SK-N-MC (cell line): ENCODE results near the gene DCAF8.

Experiments used
- EZH2 ChIP-seq: fragments of 200-600 bp; sonication (generic); IDR thresholded peaks from one replicate; pipeline ENCODE4 v1.6.1; 2017; ENCODE audit warnings: antibody characterized with exemption
- FOXP2 ChIP-seq: optimal IDR thresholded peaks from 2 replicates; pipeline ENCODE3; 2011; ENCODE audit warnings: mild to moderate bottlenecking, moderate library complexity; ENCODE audit not compliant: insufficient read depth; ENCODE audit errors: extremely low read length, control extremely low read depth
- POLR2AphosphoS5 ChIP-seq: IDR thresholded peaks from 2 replicates; pipeline ENCODE4 v1.6.1; 2012; ENCODE audit warnings: mild to moderate bottlenecking, low read depth, low read length, borderline replicate concordance

GRCh38 chr1:160293020-160293968 lies 30.9 kb upstream of the DCAF8 start:
- TF ChIP-seq POLR2AphosphoS5 (no peak), EZH2 (no peak), FOXP2 (no peak)
